NCI-H526 treated with DMSO at 0.1 percent for 48 hours (cell line): Measurements from ENCODE around the gene FCRL4.
A peak's percentile ranks its signal among the peaks of the same experiment; 100 is the strongest.

Experiments
- DNase-seq: peaks from one replicate; lab custom pipeline; 2025; lab: John Stamatoyannopoulos, UW

FCRL4 gene

GRCh38 chr1:157597959-157598667 lies at the start of gene FCRL4:
TSS of gene FCRL4 (minus strand) at chr1:157598085. CDS start at chr1:157597944, 141 bp downstream.
- no peak for DNase-seq

DNA sequence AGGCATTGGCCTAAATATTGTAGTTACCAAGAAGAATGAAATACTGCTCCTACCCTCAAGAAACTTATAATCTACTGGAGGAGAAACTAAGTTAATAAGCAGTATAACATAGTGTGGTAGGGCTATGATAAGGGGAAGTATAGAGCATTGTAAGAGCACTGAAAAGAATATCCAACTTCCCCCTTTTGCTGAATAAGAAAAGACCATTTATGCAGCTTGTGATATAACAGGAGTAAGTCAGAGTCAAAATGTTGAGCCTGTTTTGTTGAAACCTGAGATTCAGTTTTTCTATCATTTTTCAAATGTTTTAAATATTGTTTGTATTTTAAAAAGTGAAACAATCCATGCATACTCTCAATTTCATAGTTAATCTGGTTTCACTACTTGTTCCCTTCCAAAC lies 48.3 kb upstream of the FCRL4 start:
- DNase-seq, result no peak

GRCh38 chr1:157641177-157641576 lies 43.3 kb upstream of the FCRL4 start:
- peak; percentile 57 for DNase-seq

- no peak for DNase-seq
These were observed 41.9 kb upstream of the FCRL4 start for GRCh38 chr1:157639800-157640199.

- DNase-seq, result no peak
These were observed 30.9 kb upstream of the FCRL4 start for GRCh38 chr1:157628773-157629172.

- peak; percentile 8 for DNase-seq
These were observed 28.2 kb upstream of the FCRL4 start for GRCh38 chr1:157626099-157626498.

- no peak for DNase-seq
These were observed 26.6 kb upstream of the FCRL4 start for GRCh38 chr1:157624471-157624870.

- no peak for DNase-seq
These were observed 24.6 kb upstream of the FCRL4 start for GRCh38 chr1:157622471-157622870.

- DNase-seq, result no peak
These were observed 20.3 kb upstream of the FCRL4 start for GRCh38 chr1:157618190-157618589.

- DNase-seq, result no peak
These were observed 2.4 kb upstream of the FCRL4 start for GRCh38 chr1:157600236-157600635.

DNA sequence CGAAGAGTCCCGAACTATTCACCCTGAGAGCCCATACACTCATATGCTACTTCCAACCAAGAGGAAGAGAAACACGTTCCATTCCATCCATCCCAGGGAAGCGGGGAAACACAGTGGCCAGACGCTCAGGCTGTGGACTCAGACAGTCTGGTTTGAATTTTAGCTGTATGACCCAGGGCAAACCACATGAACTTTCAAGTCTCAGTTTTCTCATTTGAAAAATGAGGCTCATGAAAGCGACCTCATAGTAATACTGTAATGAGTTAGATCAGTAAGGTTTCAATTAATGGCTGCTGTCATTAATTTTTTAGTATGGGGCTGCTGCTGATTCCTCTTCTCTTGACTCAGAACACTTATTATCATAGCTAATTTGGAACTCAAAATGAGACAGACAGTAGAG lies 1.5 kb downstream of the FCRL4 start:
- DNase-seq, result no peak

GRCh38 chr1:157595356-157595755 lies 2.5 kb downstream of the FCRL4 start:
- no peak for DNase-seq

- DNase-seq, result no peak
These were observed 11.9 kb downstream of the FCRL4 start for GRCh38 chr1:157585984-157586383.

DNA sequence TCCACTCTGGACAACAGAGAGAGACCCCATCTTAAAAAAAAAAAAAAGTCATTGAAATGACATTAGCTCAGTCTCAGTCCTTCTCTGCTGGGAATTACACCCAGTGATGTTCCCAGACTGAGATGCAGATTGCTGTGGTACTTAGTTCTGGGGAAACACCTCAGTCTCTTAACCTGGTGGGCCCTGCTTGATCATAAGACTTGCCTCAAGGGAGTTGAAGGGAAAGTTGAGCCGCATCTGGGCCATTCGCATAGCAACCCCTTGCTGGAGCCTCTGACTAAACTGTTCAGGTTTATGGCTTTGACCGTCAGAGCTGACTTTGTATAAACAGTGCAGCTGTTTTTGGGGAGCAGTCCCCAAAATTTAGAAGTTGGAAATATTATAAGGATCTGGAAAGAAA lies 13.4 kb downstream of the FCRL4 start:
- no peak for DNase-seq

GRCh38 chr1:157580828-157581210 lies 17.1 kb downstream of the FCRL4 start:
- DNase-seq, result no peak

- DNase-seq, result peak; percentile 68
These were observed 17.6 kb downstream of the FCRL4 start for GRCh38 chr1:157580179-157580827.

GRCh38 chr1:157577420-157577819 lies 20.5 kb downstream of the FCRL4 start:
- no peak for DNase-seq

DNA sequence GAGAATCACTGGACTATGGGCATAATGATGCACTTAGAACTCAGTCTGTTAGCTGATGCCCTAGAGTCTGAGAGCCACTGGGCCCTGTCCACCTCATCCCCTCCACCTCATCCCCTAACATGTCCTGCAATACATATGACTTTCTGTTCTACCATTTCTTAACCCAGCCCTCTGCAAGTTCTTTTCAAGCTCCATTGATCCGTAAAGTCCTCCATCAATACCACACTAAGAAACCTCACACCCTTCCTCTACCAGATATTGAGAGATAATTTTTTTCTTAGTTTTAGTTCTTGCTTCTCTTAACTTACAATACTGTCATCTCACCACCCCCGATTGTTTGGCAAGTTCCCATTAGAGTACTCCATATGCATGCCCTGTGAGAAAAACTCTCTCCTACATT lies 22.1 kb downstream of the FCRL4 start:
- DNase-seq, result no peak

GRCh38 chr1:157574836-157575235 lies 23.0 kb downstream of the FCRL4 start:
- no peak for DNase-seq

DNA sequence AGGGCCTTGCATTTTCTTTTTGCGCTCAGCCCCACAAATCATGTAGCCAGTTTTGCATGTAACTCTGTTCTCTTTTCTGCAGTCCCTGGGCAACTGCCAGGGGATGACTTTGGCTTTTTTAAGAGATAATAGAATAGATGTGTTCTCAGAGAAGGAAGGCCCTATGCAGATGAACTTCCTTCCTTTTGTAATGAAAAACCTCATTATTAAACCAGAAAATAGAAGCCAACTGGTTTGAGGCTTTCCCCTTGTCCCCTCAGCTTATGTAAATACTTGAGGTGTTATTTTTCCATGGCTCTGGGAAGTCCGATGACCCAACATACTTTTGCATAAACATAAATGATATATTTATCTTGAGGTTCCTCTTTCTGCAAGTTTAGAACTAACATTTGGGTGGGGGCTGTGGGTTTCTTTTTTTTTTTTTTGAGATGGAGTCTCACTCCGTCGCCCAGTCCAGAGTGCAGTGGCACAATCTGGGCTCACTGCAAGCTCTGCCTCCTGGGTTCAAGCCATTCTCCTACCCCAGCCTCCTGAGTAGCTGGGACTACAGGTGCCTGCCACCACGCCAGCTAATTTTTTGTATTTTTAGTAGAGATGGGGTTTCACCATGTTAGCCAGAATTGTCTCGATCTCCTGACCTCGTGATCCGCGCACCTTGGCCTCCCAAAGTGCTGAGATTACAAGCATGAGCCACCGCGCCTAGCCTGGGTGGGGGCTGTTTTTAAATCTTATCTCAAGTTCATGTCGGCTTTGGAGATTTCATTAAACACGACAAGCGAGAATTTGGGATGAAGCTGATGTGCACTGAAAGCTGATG lies 31.2 kb downstream of the FCRL4 start:
- no peak for DNase-seq

DNA sequence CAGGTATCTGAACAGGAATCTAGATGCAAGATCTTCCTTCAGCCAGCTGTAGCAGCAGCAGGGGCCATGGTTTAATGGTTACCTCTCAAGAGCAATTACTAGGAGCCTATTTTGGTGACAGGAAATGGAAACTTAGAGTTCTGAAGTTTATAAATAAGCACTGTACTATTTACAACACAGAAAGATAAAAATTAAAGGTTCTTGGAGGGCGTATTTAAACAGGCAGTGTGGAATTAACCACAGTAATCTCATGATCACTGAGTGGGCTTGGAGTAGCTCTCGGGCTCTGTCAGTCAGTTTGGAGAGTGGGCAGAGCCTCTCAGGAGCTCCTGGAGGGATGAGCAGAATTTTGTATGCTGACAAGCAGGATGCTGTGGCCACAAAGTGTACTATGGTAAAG lies 35.4 kb downstream of the FCRL4 start:
- DNase-seq, result no peak

GRCh38 chr1:157558119-157558518 lies 39.8 kb downstream of the FCRL4 start:
- no peak for DNase-seq
